H1 (cell line): Measurements from ENCODE around the gene MYH7. TPM values are rescaled to one million over a fixed set of nuclear protein-coding genes. Genes with fewer than 3 reads are reported as not detected.

Experiments used
- EP300 ChIP-seq, 2 experiments: IDR thresholded peaks; 1 replicate in 1 of 2; 2 replicates in 1 of 2; pipeline ENCODE4 v1.6.1; 2011 to 2012; ENCODE audit warnings: low read depth in 2 of 2, low read length in 2 of 2, mild to moderate bottlenecking in 2 of 2, borderline replicate concordance in 1 of 2, inconsistent platforms in 1 of 2, moderate library complexity in 1 of 2
- EZH2 ChIP-seq: fragments of 200-600 bp; sonication (generic); IDR thresholded peaks from 2 replicates; pipeline ENCODE4 v1.7.1; 2012; ENCODE audit warnings: low read depth, mild to moderate bottlenecking, moderate library complexity, low read length, inconsistent platforms; ENCODE audit not compliant: severe bottlenecking
- NANOG ChIP-seq: IDR thresholded peaks from 2 replicates; pipeline ENCODE4 v1.6.1; 2011; ENCODE audit warnings: low read length, low read depth, mild to moderate bottlenecking, inconsistent platforms; ENCODE audit not compliant: insufficient read depth, poor library complexity, severe bottlenecking
- SIN3A ChIP-seq, 2 experiments: IDR thresholded peaks in 1 of 2; conservative IDR thresholded peaks in 1 of 2; 2 replicates each; pipeline ENCODE4 v1.6.1; 2011 to 2012; ENCODE audit warnings: low read length in 2 of 2, improper control_type of control experiment in 1 of 2, low read depth in 1 of 2, mild to moderate bottlenecking in 1 of 2
- polyA plus RNA-seq, 7 experiments: library from polyadenylated mRNA; depleted of rRNA in 3 of 7; stranded (reverse) in 5 of 7; unstranded in 2 of 7; fragments of >200 nt in 5 of 7; fragments of 200-250 nt in 2 of 7; gene quantifications; 1 replicate in 5 of 7; 2 replicates in 1 of 7; 4 replicates in 1 of 7; pipeline versions ENCODE4 v1.2.1 to v1.2.3, GENCODE V29; 2011 to 2013; ENCODE audit warnings: missing spikeins in 2 of 7, mixed read lengths in 2 of 7
- total RNA-seq: library from RNA; stranded (reverse); fragmentation: NEBNext Ultra II Directional; extraction: Animal tissue kit (Norgen Biotek cat#: 25700); gene quantifications from 2 replicates; pipeline ENCODE4 v1.2.1, GENCODE V29; 2021

The MYH7 gene
- total and polyA plus RNA-seq, 2 of the 8 experiments (the other 6 are each of a cell fraction or from before 2014, with no cell fraction given): not detected

GRCh38 chr14:23415821-23416778 is 19.4 kb downstream of the MYH7 start (continued):
- no peak for TF ChIP-seq SIN3A (conservative IDR thresholded peaks at IDR 0.05 in 1 of 2, IDR thresholded peaks at IDR 0.05 in 1 of 2; ENCODE audit: low read depth in 1 of 2, low read length in 2 of 2)
- no peak for TF ChIP-seq EZH2
- no peak for TF ChIP-seq NANOG
- TF ChIP-seq EP300 (IDR thresholded peaks at IDR 0.05; ENCODE audit: borderline replicate concordance in 1 of 2, low read depth in 2 of 2, low read length in 2 of 2): no peak
